Thyroid gland (tissue), 4 donors: ENCODE data around the gene FGF8. TPM values are rescaled to one million over a fixed set of nuclear protein-coding genes. Genes with fewer than 3 reads are reported as not detected.

ENCODE experiments used
- DNase-seq, 2 donors: peaks; one replicate each; pipeline ENCODE4 v3.0.0-alpha.2; 2019
- H3K27ac ChIP-seq, 3 donors: fragments of 200-600 bp; sonication (generic); 1 replicate in 2 of 3; 2 replicates in 1 of 3; pipeline ENCODE4 v1.5.1; 2016 to 2019; ENCODE audit warnings: mild to moderate bottlenecking in 1 of 3, moderate library complexity in 1 of 3
- H3K27me3 ChIP-seq: fragments of 200-600 bp; sonication (generic); one replicate; pipeline ENCODE4 v1.5.1; 2019
- H3K36me3 ChIP-seq, 2 donors: fragments of 200-600 bp; sonication (generic); one replicate each; pipeline ENCODE4 v1.5.1; 2016 to 2019
- H3K4me1 ChIP-seq, 2 donors: fragments of 200-600 bp; sonication (generic); one replicate each; pipeline ENCODE4 v1.5.1; 2017 to 2019
- H3K4me3 ChIP-seq, 3 donors: fragments of 200-600 bp; sonication (generic); replicated peaks in 1 of 3; 1 replicate in 2 of 3; 2 replicates in 1 of 3; pipeline ENCODE4 v1.5.1; 2016; ENCODE audit warnings: mild to moderate bottlenecking in 1 of 3
- H3K9me3 ChIP-seq: fragments of 200-600 bp; sonication (generic); one replicate; pipeline ENCODE4 v1.5.1; 2017
- CTCF ChIP-seq, 6 experiments: fragments of 200-600 bp in 3 of 6; fragments of 450-650 bp in 3 of 6; sonication (generic) in 3 of 6; IDR thresholded peaks; one replicate each; pipeline ENCODE4 v1.5.1; 2016 to 2019; ENCODE audit warnings: antibody characterized with exemption in 6 of 6, mild to moderate bottlenecking in 2 of 6, inconsistent platforms in 1 of 6, moderate library complexity in 1 of 6
- POLR2A ChIP-seq, 2 donors: fragments of 450-650 bp; IDR thresholded peaks; one replicate each; pipeline ENCODE4 v1.6.1; 2017; ENCODE audit warnings: antibody characterized with exemption in 2 of 2, mild to moderate bottlenecking in 2 of 2, moderate library complexity in 1 of 2
- WGBS, 2 donors: methylation state at CpG; one replicate each; pipeline ENCODE4 v1.1.5; 2017; 5-methylcytosine and 5-hydroxymethylcytosine counted together
- intact Hi-C: fragments of 100-400 bp; cut with DNase I; formaldehyde crosslinking; loops from one replicate; pipeline ENCODE4 v1.15.1; 2023
- total RNA-seq, 4 donors: library from RNA; depleted of rRNA; stranded (reverse); fragments of >200 nt; gene quantifications; one replicate each; pipeline ENCODE4 v1.2.3, GENCODE V29; 2016

Gene FGF8
- total RNA-seq, 4 donors from 2014 or later, result not detected

GRCh38 chr10:101744267-101744666, 31.6 kb downstream of the FGF8 start:
- Histone ChIP-seq H3K27ac (no peak overlapping the region), H3K27me3 (no peaks in the 10 kb centered on the region), H3K9me3 (no peaks in the 10 kb centered on the region), H3K4me3 (no peak overlapping the region), H3K4me1 (no peaks in the 10 kb centered on the region), H3K36me3 (no peaks in the 10 kb centered on the region)
- WGBS, 2 donors, result 84 to 85% methylated on average over 3 of the region's 3 CpGs
- intact Hi-C loops, result no loop called here
- TF ChIP-seq CTCF (IDR thresholded peaks at IDR 0.05) (no peak), POLR2A (IDR thresholded peaks at IDR 0.05) (no peak)
- no peak for DNase-seq

- TF ChIP-seq CTCF (IDR thresholded peaks at IDR 0.05) (no peak), POLR2A (IDR thresholded peaks at IDR 0.05) (no peak)
- Histone ChIP-seq H3K27ac (no peak overlapping the region), H3K4me1 (no peaks in the 10 kb centered on the region), H3K27me3 (no peaks in the 10 kb centered on the region), H3K36me3 (no peaks in the 10 kb centered on the region), H3K4me3 (no peak overlapping the region), H3K9me3 (no peaks in the 10 kb centered on the region)
- intact Hi-C loops, result no loop called here
- 47 to 48% methylated on average over 2 of the region's 2 CpGs for WGBS, 2 donors
- no peak for DNase-seq
These were observed 34.0 kb downstream of the FGF8 start for GRCh38 chr10:101741938-101742337.

DNA sequence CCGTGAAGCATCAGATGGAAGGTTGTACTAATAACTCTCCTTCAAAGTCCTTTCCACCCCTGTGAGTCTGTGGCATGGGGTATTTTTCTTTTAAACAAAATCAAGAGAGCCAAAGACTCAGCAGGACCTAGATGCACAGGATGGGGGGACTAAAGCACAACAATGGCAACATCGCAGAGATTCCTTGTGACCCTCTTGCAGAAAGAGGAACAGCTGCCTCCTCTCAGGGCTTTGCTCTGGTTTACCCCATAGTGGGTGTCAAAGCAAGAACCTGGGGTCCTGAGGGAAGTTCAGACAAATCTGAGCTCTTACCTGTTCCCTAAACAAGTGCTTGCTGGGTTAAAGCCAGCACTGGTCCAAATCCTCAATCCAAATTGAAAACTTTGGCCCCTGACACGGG, 39.2 kb downstream of the FGF8 start:
- TF ChIP-seq POLR2A (IDR thresholded peaks at IDR 0.05) (no peak), CTCF (IDR thresholded peaks at IDR 0.05) (no peak)
- Histone ChIP-seq H3K4me1 (no peaks in the 10 kb centered on the region), H3K36me3 (no peaks in the 10 kb centered on the region), H3K27ac (no peak overlapping the region), H3K9me3 (no peaks in the 10 kb centered on the region), H3K27me3 (no peaks in the 10 kb centered on the region), H3K4me3 (no peak overlapping the region)
- DNase-seq, result no peak
- intact Hi-C loops, result no loop called here
- 41 to 56% methylated on average over 3 of the region's 3 CpGs for WGBS, 2 donors

DNA sequence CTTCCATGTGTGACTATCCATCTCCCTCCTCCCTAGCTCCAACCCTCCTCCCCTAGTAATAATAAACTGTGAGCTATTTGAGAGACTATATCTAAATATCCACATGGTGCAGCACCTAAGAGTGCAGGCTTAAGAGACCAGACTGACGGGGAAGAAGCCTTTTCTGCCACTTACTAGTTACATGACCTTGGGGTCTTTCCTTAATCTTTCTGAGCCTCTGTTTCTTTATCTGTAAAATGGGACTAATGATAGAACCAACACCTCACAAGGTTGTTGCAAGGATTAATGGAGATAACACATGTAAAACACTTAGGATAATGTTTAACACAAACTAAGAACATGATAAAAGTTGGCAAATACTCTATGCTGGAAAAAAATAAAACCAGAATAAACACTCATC, 43.8 kb downstream of the FGF8 start:
- no peak overlapping the region for H3K4me3 ChIP-seq
- no peak overlapping the region for H3K27ac ChIP-seq
- H3K4me1 ChIP-seq, result no peaks in the 10 kb centered on the region
- 63 to 65% methylated on average over 1 of the region's 1 CpG for WGBS, 2 donors
- H3K27me3 ChIP-seq, result no peaks in the 10 kb centered on the region
- H3K36me3 ChIP-seq, result no peaks in the 10 kb centered on the region
- DNase-seq, result no peak
- TF ChIP-seq POLR2A (IDR thresholded peaks at IDR 0.05) (no peak), CTCF (IDR thresholded peaks at IDR 0.05) (no peak)
- no peaks in the 10 kb centered on the region for H3K9me3 ChIP-seq
- intact Hi-C loops, result no loop called here

DNA sequence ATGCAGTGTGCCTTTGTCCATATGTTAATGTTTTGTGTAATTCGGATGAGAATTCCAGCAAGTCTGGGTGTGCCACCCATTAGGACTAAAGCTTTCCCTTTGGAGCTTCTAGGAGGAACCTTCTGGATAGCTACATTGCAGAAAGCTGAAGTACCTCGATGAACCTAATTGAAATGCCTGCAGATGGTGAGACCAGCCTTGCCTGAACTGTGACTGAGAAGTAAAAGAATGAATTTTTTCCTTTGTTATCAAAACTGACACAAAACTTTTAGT, 49.9 kb downstream of the FGF8 start:
- Histone ChIP-seq H3K4me1 (no peaks in the 10 kb centered on the region), H3K27ac (no peak overlapping the region), H3K9me3 (no peaks in the 10 kb centered on the region), H3K4me3 (no peak overlapping the region), H3K36me3 (no peaks in the 10 kb centered on the region), H3K27me3 (no peaks in the 10 kb centered on the region)
- WGBS, 2 donors, result 87 to 90% methylated on average over 2 of the region's 2 CpGs
- intact Hi-C loops, result no loop called here
- no peak for DNase-seq
- TF ChIP-seq CTCF (IDR thresholded peaks at IDR 0.05), result no peak
- TF ChIP-seq POLR2A (IDR thresholded peaks at IDR 0.05), result no peak
